Upper lobe of left lung (tissue), 4 donors: ENCODE results near the gene LHFPL2.

Source experiments
- EP300 ChIP-seq, 4 donors: sonication (generic); formaldehyde crosslinking; IDR thresholded peaks; one replicate each; pipeline ENCODE4 v1.5.1; 2017; ENCODE audit warnings: antibody characterized with exemption in 4 of 4, control low read depth in 2 of 4
- POLR2A ChIP-seq, 4 donors: fragments of 450-650 bp; IDR thresholded peaks; one replicate each; pipeline ENCODE4 v1.5.1; 2016 to 2017; ENCODE audit warnings: antibody characterized with exemption in 4 of 4, mild to moderate bottlenecking in 2 of 4
- POLR2AphosphoS5 ChIP-seq, 2 donors: sonication (generic); formaldehyde crosslinking; IDR thresholded peaks; one replicate each; pipeline ENCODE4 v1.5.1; 2017; ENCODE audit warnings: antibody characterized with exemption in 2 of 2
- TF ChIP-seq, protein P1 (sequence below), 6 experiments: fragments of 450-650 bp in 4 of 6; fragments of 200-600 bp in 2 of 6; sonication (generic) in 2 of 6; IDR thresholded peaks; one replicate each; pipeline ENCODE4 v1.5.1; 2016 to 2019; ENCODE audit warnings: antibody characterized with exemption in 6 of 6

DNA sequence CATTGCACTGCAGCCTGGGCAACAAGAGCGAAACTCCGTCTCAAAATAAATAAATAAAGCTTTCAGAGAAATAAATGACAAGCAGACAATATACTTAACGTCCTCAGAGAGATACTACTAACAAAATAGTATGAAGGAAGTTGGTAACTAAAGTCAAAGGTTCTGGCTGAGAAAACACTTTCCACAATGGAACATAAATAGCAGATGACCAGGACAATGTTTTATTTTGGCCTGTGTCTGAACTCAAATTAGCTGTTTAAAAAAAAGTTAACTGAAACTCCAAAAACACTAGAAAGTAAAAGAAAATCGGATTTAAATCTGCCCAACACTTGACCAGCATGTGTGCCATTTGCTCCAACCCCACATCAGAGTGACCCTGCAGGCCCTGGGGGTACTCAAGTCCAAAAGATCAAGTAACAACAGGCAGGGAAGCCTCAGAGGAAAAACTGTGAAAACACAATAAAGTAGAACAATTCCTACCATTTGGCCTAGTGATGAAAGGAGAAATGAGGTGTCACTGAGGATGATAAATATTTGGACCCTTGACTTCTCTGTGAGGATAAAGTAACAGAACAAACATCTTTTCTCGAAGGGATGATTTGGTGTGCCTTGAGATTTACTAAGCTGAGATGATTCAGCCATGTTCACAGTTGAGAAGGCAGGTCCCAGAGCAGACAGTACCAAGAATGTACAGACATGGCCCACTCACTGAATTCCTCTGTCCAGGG, 47.7 kb downstream of the LHFPL2 start:
- TF ChIP-seq POLR2A (IDR thresholded peaks at IDR 0.05) (no peak), POLR2AphosphoS5 (IDR thresholded peaks at IDR 0.05) (no peak), EP300 (IDR thresholded peaks at IDR 0.05) (no peak)
- TF ChIP-seq, protein P1, sequence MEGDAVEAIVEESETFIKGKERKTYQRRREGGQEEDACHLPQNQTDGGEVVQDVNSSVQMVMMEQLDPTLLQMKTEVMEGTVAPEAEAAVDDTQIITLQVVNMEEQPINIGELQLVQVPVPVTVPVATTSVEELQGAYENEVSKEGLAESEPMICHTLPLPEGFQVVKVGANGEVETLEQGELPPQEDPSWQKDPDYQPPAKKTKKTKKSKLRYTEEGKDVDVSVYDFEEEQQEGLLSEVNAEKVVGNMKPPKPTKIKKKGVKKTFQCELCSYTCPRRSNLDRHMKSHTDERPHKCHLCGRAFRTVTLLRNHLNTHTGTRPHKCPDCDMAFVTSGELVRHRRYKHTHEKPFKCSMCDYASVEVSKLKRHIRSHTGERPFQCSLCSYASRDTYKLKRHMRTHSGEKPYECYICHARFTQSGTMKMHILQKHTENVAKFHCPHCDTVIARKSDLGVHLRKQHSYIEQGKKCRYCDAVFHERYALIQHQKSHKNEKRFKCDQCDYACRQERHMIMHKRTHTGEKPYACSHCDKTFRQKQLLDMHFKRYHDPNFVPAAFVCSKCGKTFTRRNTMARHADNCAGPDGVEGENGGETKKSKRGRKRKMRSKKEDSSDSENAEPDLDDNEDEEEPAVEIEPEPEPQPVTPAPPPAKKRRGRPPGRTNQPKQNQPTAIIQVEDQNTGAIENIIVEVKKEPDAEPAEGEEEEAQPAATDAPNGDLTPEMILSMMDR (IDR thresholded peaks at IDR 0.05) = no peak
